GM19463 (cell line): ENCODE measurements around the gene IL19.
"Not testable (repeated sequence)": the region's sequence is repeated elsewhere in the genome, so short reads cannot be mapped to it uniquely, and the experiment has no call there.

ENCODE experiments used
- ATAC-seq: cut with Tn5 transposase; IDR thresholded peaks from one replicate; pipeline ENCODE4 v1.9.1; 2021; ENCODE audit warnings: mild to moderate bottlenecking, moderate library complexity; ENCODE audit not compliant: unreplicated experiment

The IL19 gene

DNA sequence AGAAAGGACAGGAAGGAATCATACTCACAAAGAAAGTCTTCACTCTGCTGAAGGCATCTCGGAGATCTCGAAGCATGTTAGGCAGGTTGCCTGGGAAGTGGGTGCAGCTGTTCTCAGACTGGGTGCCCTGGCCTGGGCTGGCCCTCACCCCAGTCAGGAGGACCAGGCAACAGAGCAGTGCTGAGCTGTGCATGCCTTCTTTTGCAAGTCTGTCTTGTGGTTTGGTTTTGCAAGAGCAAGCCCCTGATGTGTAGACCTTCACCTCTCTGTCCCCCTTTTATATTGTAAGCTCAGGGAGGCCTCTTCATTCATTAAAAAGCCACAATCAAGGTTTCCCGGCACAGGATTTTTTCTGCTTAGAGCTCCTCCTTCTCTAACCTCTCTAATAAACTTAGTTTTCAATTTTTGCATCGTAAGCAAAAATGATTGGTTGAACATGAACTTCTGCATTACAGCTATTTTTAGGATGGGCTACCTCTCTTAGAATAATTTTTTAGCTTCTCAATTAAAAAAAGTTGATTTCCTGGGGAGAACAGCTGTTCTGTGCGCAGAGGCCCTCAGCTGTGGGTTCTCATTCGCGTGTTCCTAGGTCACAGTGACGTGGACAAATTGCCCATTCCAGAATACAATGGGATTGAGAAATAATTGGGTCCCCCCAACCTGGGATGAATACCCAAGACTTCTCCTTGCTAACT, 1.8 kb downstream of the IL19 start, which contains the start of gene IL10:
Gene IL10 (minus strand): TSS at position 252 of the 695 bp plus-strand sequence. CDS start 59 bp downstream, at position 193.
- no peak for ATAC-seq

DNA sequence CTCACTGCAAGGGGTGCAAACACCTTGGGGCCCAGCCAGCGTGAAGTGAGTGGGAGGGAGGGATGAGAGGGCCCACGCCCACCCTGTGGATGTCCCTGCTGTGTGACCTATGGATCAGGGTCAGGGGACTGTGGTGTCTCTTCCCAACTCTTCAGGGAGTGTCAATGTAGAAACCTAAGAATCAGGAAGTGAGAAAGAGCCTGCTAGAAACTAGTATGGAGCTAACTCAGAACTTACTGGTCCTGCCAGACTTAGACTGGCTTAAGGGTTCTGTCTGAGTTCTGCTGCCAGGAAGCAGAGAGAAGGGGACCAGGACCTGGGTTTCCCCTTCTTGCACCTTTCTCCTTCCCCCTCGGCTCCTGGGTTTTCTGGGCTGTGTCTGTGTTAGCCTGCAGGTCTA, 3.5 kb downstream of the IL19 start:
- ATAC-seq: no peak

DNA sequence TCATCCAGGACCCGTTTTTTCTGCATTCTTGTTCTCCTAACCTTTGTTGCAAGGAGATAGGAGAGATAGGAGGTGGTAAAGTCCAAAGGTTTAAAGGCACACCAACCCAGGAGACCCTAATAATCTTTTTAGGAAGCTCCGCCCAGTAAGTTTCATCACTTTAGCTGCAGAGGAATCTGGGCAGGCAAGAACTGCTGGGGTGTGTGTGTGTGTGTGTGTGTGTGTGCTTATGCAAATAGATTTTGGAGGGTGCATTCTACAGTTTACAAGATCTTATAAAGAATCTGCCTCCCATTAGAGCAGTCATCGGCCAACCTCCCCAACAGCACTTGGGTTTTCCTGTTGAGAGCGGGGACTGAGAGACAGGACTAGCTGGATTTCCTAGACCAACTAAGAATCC, 5.7 kb downstream of the IL19 start:
- no peak for ATAC-seq

- no peak for ATAC-seq
These were observed 7.5 kb downstream of the IL19 start for GRCh38 chr1:206778031-206778430.

GRCh38 chr1:206778911-206779310, 8.3 kb downstream of the IL19 start:
- not testable (repeated sequence) for ATAC-seq

DNA sequence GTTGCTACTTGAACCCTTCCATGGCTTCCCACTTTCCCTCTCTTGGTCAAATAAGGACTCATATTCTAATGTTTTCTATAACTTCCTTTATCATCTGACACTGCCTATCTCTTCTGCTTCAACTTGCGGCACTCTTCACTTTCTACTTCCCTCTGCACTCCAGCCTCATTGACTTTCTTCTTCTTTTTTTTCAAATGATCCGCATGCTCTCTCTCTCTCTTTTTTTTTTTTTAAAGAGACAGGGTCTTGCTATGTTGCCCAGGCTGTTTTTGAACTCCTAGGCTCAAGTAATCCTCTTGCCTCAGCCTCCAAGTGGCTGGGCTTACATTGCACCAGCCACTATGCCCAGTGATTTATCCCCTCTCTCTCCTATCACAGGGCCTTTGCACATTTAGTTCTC, 9.1 kb downstream of the IL19 start:
- ATAC-seq: no peak

GRCh38 chr1:206782448-206782847, 11.9 kb downstream of the IL19 start:
- peak; percentile 61 for ATAC-seq

- no peak for ATAC-seq
These were observed 12.9 kb downstream of the IL19 start for GRCh38 chr1:206783506-206783905.

GRCh38 chr1:206784471-206784903, 13.9 kb downstream of the IL19 start:
- peak; percentile 65 for ATAC-seq

DNA sequence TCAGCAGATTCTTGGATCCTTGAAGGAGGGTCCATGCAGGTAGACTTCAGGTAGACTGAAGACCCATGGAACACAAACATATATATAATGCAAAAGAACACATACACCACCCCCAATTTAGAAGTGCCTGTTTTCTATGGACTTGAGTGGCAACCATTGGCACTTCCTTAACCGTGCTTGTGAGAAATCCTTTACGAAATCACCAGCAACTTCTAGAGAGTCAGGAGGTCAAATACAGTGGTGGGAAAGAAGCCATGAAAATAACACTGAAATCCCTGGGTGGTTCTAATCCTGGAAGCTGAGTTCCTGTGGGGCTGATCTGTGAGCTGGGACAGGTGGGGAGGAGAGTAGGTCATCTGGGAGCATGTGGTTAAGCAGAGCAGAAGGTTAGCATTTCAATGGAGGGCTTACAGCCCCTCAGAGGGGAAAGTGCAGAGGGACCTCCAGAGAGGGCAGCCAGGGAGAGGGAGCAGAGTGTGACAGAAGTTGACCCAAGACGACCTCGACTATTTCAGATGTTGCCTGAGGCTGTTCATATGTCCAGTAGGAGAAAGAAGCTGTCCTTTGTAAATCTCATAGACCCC, 14.7 kb downstream of the IL19 start:
- no peak for ATAC-seq

DNA sequence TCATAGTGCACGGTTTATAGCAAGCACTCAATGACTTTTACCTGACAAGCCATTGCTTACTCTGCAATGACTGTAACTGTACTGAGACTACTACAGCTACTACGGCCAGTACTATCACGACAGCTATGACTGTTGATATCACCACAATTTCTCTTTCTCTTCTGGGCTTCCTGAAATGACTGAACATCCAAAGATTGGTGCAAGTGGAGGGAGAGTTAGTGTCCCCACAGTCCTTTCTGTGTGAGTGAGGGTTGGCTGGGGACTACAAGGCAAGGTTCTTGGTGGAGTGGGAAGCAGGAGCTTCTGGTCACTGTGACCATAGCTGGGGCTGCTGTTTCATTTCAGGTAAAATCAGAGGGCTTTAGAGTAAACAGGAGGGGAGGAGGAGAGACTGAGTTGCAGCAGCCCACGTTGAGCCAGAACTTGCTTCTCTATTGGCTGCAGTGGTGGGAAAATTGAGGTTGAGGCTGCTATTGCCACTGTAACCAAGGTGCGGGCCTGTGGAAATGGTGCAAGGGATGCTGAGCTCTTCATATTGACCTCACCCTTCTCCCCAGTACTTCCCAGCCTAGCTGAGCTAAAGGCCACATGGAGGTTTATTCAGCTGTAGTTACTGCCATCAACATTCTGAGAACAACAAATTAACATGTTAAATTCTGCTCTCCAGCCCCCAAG, 15.8 kb downstream of the IL19 start:
- no peak for ATAC-seq

DNA sequence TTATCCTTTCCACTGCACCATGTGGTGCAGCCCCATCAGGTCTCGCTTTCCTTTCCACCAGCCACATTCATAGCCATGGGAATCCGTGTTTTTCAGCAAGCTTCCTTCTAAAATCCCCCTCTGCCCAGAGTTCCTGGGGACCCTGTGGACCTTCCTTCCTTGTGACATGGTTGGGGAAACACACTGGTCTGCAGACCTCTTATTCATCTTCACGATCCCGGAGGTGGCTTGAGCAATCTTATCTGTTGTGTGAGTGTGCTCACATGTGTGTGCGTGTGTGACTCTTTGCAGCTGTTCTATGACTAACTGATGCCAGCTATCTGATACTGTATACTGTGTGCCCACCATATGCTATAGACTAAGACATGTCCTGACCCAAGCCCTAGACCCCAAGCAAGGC, 17.3 kb downstream of the IL19 start:
- ATAC-seq: no peak

DNA sequence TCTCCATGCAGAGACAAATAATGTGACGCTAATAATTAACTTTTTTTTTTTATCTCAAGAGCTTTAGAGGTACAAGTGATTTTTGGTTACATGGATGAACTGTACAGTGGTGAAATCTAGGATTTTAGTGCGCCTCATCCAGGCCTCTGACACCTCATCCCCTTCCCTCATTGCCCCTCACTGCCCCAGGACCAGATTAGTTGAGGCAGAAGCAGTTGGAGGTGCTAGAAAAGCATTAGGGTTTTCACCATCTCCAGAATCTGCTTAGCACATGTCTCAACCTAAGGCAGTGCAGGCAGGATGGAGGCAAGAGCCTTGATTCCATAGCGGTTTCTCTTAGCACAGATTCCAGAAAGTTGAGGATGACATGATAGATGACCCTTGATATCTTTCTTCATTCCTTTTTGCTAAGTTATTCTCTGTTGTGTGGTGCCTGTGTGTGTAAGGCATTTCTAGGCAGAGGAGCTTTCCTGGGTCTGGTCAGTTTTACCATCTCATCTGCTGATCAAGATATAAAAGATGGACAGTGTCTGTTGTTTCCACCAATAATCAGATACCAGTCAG, 18.0 kb downstream of the IL19 start:
- ATAC-seq: no peak

- ATAC-seq: peak; percentile 35
These were observed 20.1 kb downstream of the IL19 start for GRCh38 chr1:206790502-206791250.

GRCh38 chr1:206792939-206793607, 22.5 kb downstream of the IL19 start:
- peak; percentile 61 for ATAC-seq

DNA sequence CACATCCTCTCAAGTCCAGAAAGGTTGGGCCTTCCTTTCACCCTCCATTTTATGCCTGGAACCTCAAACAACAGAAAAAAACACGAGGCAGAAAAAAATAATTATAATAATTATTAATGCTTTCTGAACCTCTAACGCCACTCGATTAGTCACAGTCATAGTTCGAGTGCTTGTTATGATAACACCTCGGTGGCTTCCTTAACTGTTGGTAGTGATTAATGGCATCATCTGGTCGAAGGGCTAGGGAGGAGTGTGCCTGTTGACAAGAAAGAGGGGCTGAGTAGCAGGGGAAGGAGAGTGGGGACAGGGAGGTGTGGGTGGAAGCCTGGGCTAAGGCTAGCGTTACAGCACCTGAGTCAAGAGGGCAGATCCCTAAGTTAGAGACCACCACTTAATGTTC, 23.0 kb downstream of the IL19 start:
- no peak for ATAC-seq

DNA sequence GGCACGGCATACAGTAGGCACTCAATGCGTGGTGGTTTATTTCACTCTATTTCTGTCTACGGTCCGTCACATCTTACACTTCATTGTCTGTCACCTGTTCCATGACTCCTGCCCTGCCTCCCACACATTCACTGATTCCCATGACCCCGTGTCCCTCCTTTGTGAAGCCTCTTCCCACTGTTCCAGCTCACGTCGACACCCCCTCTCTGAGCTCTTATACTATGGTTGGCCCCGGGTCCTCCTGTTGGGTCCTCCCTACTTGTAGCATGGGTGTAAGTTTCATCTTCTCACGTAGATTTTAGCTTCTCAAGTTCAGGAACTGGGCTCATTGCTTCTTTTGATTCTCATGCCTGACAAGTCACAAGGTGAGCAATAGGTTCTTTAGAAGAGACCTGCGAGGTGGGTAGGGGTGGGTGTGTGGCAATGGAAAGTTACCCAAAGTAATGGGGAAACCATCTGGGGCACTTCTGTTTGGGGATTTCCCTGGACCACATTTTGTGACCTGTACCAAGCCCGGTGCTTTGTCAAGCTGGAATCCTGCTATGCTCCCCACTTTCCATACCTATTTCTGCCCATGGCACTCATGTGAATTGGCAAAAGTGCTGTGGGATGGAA, 23.8 kb downstream of the IL19 start:
- ATAC-seq: no peak

- ATAC-seq: no peak
These were observed 25.5 kb downstream of the IL19 start for GRCh38 chr1:206796116-206796515.

- ATAC-seq: no peak
These were observed 26.4 kb downstream of the IL19 start for GRCh38 chr1:206796981-206797402.
